ENCODE results near the gene GMPS. TPM values are rescaled to one million over a fixed set of nuclear protein-coding genes. Genes with fewer than 3 reads are reported as not detected.
"Not testable (repeated sequence)": the region's sequence is repeated elsewhere in the genome, so short reads cannot be mapped to it uniquely, and the experiment has no call there.

GMPS gene
- total RNA-seq, 1 donor from 2014 or later, result 16.2 TPM

- H3K27me3 ChIP-seq (ENCODE audit: control insufficient read depth in 3 of 3, insufficient read depth in 3 of 3, low read length in 3 of 3), result no peaks in the 10 kb centered on the region
- no peaks in the 10 kb centered on the region for H3K4me1 ChIP-seq (ENCODE audit: control insufficient read depth in 3 of 3, insufficient read depth in 3 of 3, low read length in 3 of 3)
- no peak overlapping the region for H3K9ac ChIP-seq (ENCODE audit: low read depth in 1 of 3, low read length in 3 of 3)
- no peaks in the 10 kb centered on the region for H3K9me3 ChIP-seq (ENCODE audit: control insufficient read depth in 3 of 3, low read length in 3 of 3)
- H3K4me3 ChIP-seq (ENCODE audit: low read length in 3 of 3), result no peak overlapping the region
- no peak overlapping the region for H3K27ac ChIP-seq (ENCODE audit: low read depth, low read length)
- no peaks in the 10 kb centered on the region for H3K36me3 ChIP-seq (ENCODE audit: control insufficient read depth in 3 of 3, insufficient read depth in 3 of 3, low read length in 3 of 3)
Measured at GRCh38 chr3:155958676-155959075, 88.2 kb downstream of the GMPS start.

GRCh38 chr3:155960060-155960459 lies 89.6 kb downstream of the GMPS start:
- Histone ChIP-seq H3K36me3 (ENCODE audit: control insufficient read depth in 3 of 3, insufficient read depth in 3 of 3, low read length in 3 of 3) (no peaks in the 10 kb centered on the region), H3K27me3 (ENCODE audit: control insufficient read depth in 3 of 3, insufficient read depth in 3 of 3, low read length in 3 of 3) (no peaks in the 10 kb centered on the region), H3K9ac (ENCODE audit: low read depth in 1 of 3, low read length in 3 of 3) (no peak overlapping the region), H3K4me3 (ENCODE audit: low read length in 3 of 3) (no peak overlapping the region), H3K9me3 (ENCODE audit: control insufficient read depth in 3 of 3, low read length in 3 of 3) (no peaks in the 10 kb centered on the region), H3K4me1 (ENCODE audit: control insufficient read depth in 3 of 3, insufficient read depth in 3 of 3, low read length in 3 of 3) (no peaks in the 10 kb centered on the region), H3K27ac (ENCODE audit: low read depth, low read length) (no peak overlapping the region)

- H3K36me3 ChIP-seq (ENCODE audit: control insufficient read depth in 3 of 3, insufficient read depth in 3 of 3, low read length in 3 of 3); H3K4me1 ChIP-seq (ENCODE audit: control insufficient read depth in 3 of 3, insufficient read depth in 3 of 3, low read length in 3 of 3); H3K27me3 ChIP-seq (ENCODE audit: control insufficient read depth in 3 of 3, insufficient read depth in 3 of 3, low read length in 3 of 3); H3K4me3 ChIP-seq (ENCODE audit: low read length in 3 of 3); H3K9ac ChIP-seq (ENCODE audit: low read depth in 1 of 3, low read length in 3 of 3); H3K27ac ChIP-seq (ENCODE audit: low read depth, low read length); H3K9me3 ChIP-seq (ENCODE audit: control insufficient read depth in 3 of 3, low read length in 3 of 3): not testable (repeated sequence)
Measured at GRCh38 chr3:155961044-155961443, 90.6 kb downstream of the GMPS start.

GRCh38 chr3:155963570-155963969 lies 93.1 kb downstream of the GMPS start:
- no peaks in the 10 kb centered on the region for H3K9me3 ChIP-seq (ENCODE audit: control insufficient read depth in 3 of 3, low read length in 3 of 3)
- H3K4me1 ChIP-seq (ENCODE audit: control insufficient read depth in 3 of 3, insufficient read depth in 3 of 3, low read length in 3 of 3), result no peaks in the 10 kb centered on the region
- no peak overlapping the region for H3K4me3 ChIP-seq (ENCODE audit: low read length in 3 of 3)
- H3K36me3 ChIP-seq (ENCODE audit: control insufficient read depth in 3 of 3, insufficient read depth in 3 of 3, low read length in 3 of 3), result no peaks in the 10 kb centered on the region
- no peak overlapping the region for H3K27ac ChIP-seq (ENCODE audit: low read depth, low read length)
- H3K27me3 ChIP-seq (ENCODE audit: control insufficient read depth in 3 of 3, insufficient read depth in 3 of 3, low read length in 3 of 3), result no peaks in the 10 kb centered on the region
- no peak overlapping the region for H3K9ac ChIP-seq (ENCODE audit: low read depth in 1 of 3, low read length in 3 of 3)

- Histone ChIP-seq H3K27me3 (ENCODE audit: control insufficient read depth in 3 of 3, insufficient read depth in 3 of 3, low read length in 3 of 3) (no peaks in the 10 kb centered on the region), H3K4me1 (ENCODE audit: control insufficient read depth in 3 of 3, insufficient read depth in 3 of 3, low read length in 3 of 3) (no peaks in the 10 kb centered on the region), H3K27ac (ENCODE audit: low read depth, low read length) (no peak overlapping the region), H3K9ac (ENCODE audit: low read depth in 1 of 3, low read length in 3 of 3) (no peak overlapping the region), H3K4me3 (ENCODE audit: low read length in 3 of 3) (no peak overlapping the region), H3K36me3 (ENCODE audit: control insufficient read depth in 3 of 3, insufficient read depth in 3 of 3, low read length in 3 of 3) (no peaks in the 10 kb centered on the region), H3K9me3 (ENCODE audit: control insufficient read depth in 3 of 3, low read length in 3 of 3) (no peaks in the 10 kb centered on the region)
Measured at GRCh38 chr3:155970398-155970797, 99.9 kb downstream of the GMPS start.

GRCh38 chr3:155972885-155973584 lies 102.6 kb downstream of the GMPS start:
- no peak overlapping the region for H3K27ac ChIP-seq (ENCODE audit: low read depth, low read length)
- H3K9me3 ChIP-seq (ENCODE audit: control insufficient read depth in 3 of 3, low read length in 3 of 3), result no peaks in the 10 kb centered on the region
- H3K4me3 ChIP-seq (ENCODE audit: low read length in 3 of 3), result no peak overlapping the region
- no peaks in the 10 kb centered on the region for H3K27me3 ChIP-seq (ENCODE audit: control insufficient read depth in 3 of 3, insufficient read depth in 3 of 3, low read length in 3 of 3)
- H3K4me1 ChIP-seq (ENCODE audit: control insufficient read depth in 3 of 3, insufficient read depth in 3 of 3, low read length in 3 of 3), result no peaks in the 10 kb centered on the region
- no peaks in the 10 kb centered on the region for H3K36me3 ChIP-seq (ENCODE audit: control insufficient read depth in 3 of 3, insufficient read depth in 3 of 3, low read length in 3 of 3)
- H3K9ac ChIP-seq (ENCODE audit: low read depth in 1 of 3, low read length in 3 of 3), result no peak overlapping the region

GRCh38 chr3:155978324-155978723 lies 107.9 kb downstream of the GMPS start:
- no peaks in the 10 kb centered on the region for H3K4me1 ChIP-seq (ENCODE audit: control insufficient read depth in 3 of 3, insufficient read depth in 3 of 3, low read length in 3 of 3)
- H3K9me3 ChIP-seq (ENCODE audit: control insufficient read depth in 3 of 3, low read length in 3 of 3), result no peaks in the 10 kb centered on the region
- H3K36me3 ChIP-seq (ENCODE audit: control insufficient read depth in 3 of 3, insufficient read depth in 3 of 3, low read length in 3 of 3), result no peaks in the 10 kb centered on the region
- H3K9ac ChIP-seq (ENCODE audit: low read depth in 1 of 3, low read length in 3 of 3), result no peak overlapping the region
- H3K27ac ChIP-seq (ENCODE audit: low read depth, low read length), result no peak overlapping the region
- H3K4me3 ChIP-seq (ENCODE audit: low read length in 3 of 3), result no peak overlapping the region
- H3K27me3 ChIP-seq (ENCODE audit: control insufficient read depth in 3 of 3, insufficient read depth in 3 of 3, low read length in 3 of 3), result no peaks in the 10 kb centered on the region

GRCh38 chr3:155979746-155980145 lies 109.3 kb downstream of the GMPS start:
- Histone ChIP-seq H3K4me1 (ENCODE audit: control insufficient read depth in 3 of 3, insufficient read depth in 3 of 3, low read length in 3 of 3) (no peaks in the 10 kb centered on the region), H3K4me3 (ENCODE audit: low read length in 3 of 3) (no peak overlapping the region), H3K36me3 (ENCODE audit: control insufficient read depth in 3 of 3, insufficient read depth in 3 of 3, low read length in 3 of 3) (no peaks in the 10 kb centered on the region), H3K27ac (ENCODE audit: low read depth, low read length) (no peak overlapping the region), H3K9ac (ENCODE audit: low read depth in 1 of 3, low read length in 3 of 3) (no peak overlapping the region), H3K9me3 (ENCODE audit: control insufficient read depth in 3 of 3, low read length in 3 of 3) (no peaks in the 10 kb centered on the region), H3K27me3 (ENCODE audit: control insufficient read depth in 3 of 3, insufficient read depth in 3 of 3, low read length in 3 of 3) (no peaks in the 10 kb centered on the region)

- Histone ChIP-seq H3K4me3 (ENCODE audit: low read length in 3 of 3) (no peak overlapping the region), H3K27ac (ENCODE audit: low read depth, low read length) (no peak overlapping the region), H3K9me3 (ENCODE audit: control insufficient read depth in 3 of 3, low read length in 3 of 3) (no peaks in the 10 kb centered on the region), H3K9ac (ENCODE audit: low read depth in 1 of 3, low read length in 3 of 3) (no peak overlapping the region), H3K36me3 (ENCODE audit: control insufficient read depth in 3 of 3, insufficient read depth in 3 of 3, low read length in 3 of 3) (no peaks in the 10 kb centered on the region), H3K27me3 (ENCODE audit: control insufficient read depth in 3 of 3, insufficient read depth in 3 of 3, low read length in 3 of 3) (no peaks in the 10 kb centered on the region), H3K4me1 (ENCODE audit: control insufficient read depth in 3 of 3, insufficient read depth in 3 of 3, low read length in 3 of 3) (no peaks in the 10 kb centered on the region)
Measured at GRCh38 chr3:155981669-155982068, 111.2 kb downstream of the GMPS start.

GRCh38 chr3:155983834-155984474 lies 113.5 kb downstream of the GMPS start:
- H3K27me3 ChIP-seq (ENCODE audit: control insufficient read depth in 3 of 3, insufficient read depth in 3 of 3, low read length in 3 of 3), result no peaks in the 10 kb centered on the region
- H3K9ac ChIP-seq (ENCODE audit: low read depth in 1 of 3, low read length in 3 of 3), result no peak overlapping the region
- no peak overlapping the region for H3K27ac ChIP-seq (ENCODE audit: low read depth, low read length)
- no peaks in the 10 kb centered on the region for H3K36me3 ChIP-seq (ENCODE audit: control insufficient read depth in 3 of 3, insufficient read depth in 3 of 3, low read length in 3 of 3)
- no peak overlapping the region for H3K4me3 ChIP-seq (ENCODE audit: low read length in 3 of 3)
- no peaks in the 10 kb centered on the region for H3K4me1 ChIP-seq (ENCODE audit: control insufficient read depth in 3 of 3, insufficient read depth in 3 of 3, low read length in 3 of 3)
- H3K9me3 ChIP-seq (ENCODE audit: control insufficient read depth in 3 of 3, low read length in 3 of 3), result no peaks in the 10 kb centered on the region
